ENCODE measurements around the gene KIDINS220. TPM values are rescaled to one million over a fixed set of nuclear protein-coding genes. Genes with fewer than 3 reads are reported as not detected.

Gene KIDINS220
- total and polyA plus RNA-seq, 2 donors: 19.3 to 34.7 TPM

DNA sequence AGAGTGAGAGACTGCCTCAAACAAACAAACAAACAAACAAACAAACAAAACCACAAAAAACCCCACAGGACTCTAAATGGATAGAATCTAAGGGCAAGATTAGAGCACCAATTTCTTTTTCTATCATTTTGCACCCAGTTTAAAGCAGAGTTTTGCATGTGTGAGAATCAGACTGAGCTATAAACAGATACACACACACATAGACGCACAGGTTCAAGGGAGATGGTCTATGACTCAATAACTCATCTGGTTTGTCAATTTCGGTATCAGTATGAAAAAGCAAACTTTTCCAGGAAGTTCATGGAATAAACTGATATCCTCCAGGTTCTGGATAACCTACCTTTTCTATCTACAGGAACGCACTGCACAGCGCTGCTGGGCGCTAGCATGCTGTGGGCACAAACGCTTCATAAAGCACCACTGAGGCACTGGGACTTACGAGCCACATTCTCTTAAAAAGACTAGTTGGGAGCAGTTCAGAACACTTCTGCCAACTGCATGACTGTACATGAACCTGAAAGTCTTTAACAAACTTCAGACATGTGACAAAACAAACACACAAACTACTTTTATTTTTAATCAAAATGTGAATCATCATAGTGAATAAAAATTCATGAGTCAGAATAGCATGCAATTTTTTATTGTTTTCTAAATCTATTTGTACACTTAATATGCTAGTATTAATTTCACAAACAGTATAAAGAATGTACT is 109.0 kb downstream of the KIDINS220 start:
- no peaks in the 10 kb centered on the region for H3K27me3 ChIP-seq (ENCODE audit: control insufficient read depth in 2 of 2, insufficient read depth in 1 of 2, low read length in 1 of 2)
- H3K9me3 ChIP-seq (ENCODE audit: control insufficient read depth in 2 of 2, insufficient read depth in 1 of 2, low read length in 1 of 2): no peaks in the 10 kb centered on the region
- no peak overlapping the region for H3K4me3 ChIP-seq (ENCODE audit: low read length in 2 of 2)
- H3K36me3 ChIP-seq (ENCODE audit: control insufficient read depth in 2 of 2, insufficient read depth in 2 of 2, low read length in 1 of 2): peaks cover 39 to 40% of the 10 kb centered on the region in 2 donors
- H3K4me1 ChIP-seq (ENCODE audit: control insufficient read depth in 2 of 2, insufficient read depth in 2 of 2, low read length in 2 of 2): no peaks in the 10 kb centered on the region
- DNase-seq (ENCODE audit: low read depth in 6 of 9, low spot score in 9 of 9): no peak
- H3K27ac ChIP-seq (ENCODE audit: low read depth in 1 of 2, low read length in 1 of 2): no peak overlapping the region
- 98% methylated on average over 7 of the region's 7 CpGs for WGBS

- DNase-seq (ENCODE audit: low read depth in 6 of 9, low spot score in 9 of 9): no peak
- WGBS: 98% methylated on average over 7 of the region's 7 CpGs
- peaks cover 17 to 20% of the 10 kb centered on the region in 2 donors for H3K36me3 ChIP-seq (ENCODE audit: control insufficient read depth in 2 of 2, insufficient read depth in 2 of 2, low read length in 1 of 2)
- no peaks in the 10 kb centered on the region for H3K4me1 ChIP-seq (ENCODE audit: control insufficient read depth in 2 of 2, insufficient read depth in 2 of 2, low read length in 2 of 2)
- no peaks in the 10 kb centered on the region for H3K27me3 ChIP-seq (ENCODE audit: control insufficient read depth in 2 of 2, insufficient read depth in 1 of 2, low read length in 1 of 2)
- H3K4me3 ChIP-seq (ENCODE audit: low read length in 2 of 2): no peak overlapping the region
- H3K27ac ChIP-seq (ENCODE audit: low read depth in 1 of 2, low read length in 1 of 2): no peak overlapping the region
- no peaks in the 10 kb centered on the region for H3K9me3 ChIP-seq (ENCODE audit: control insufficient read depth in 2 of 2, insufficient read depth in 1 of 2, low read length in 1 of 2)
Measured at GRCh38 chr2:8725838-8726237, 111.6 kb downstream of the KIDINS220 start.

GRCh38 chr2:8722986-8723385 is 114.4 kb downstream of the KIDINS220 start:
- no peaks in the 10 kb centered on the region for H3K27me3 ChIP-seq (ENCODE audit: control insufficient read depth in 2 of 2, insufficient read depth in 1 of 2, low read length in 1 of 2)
- 97% methylated on average over 10 of the region's 10 CpGs for WGBS
- peaks cover 2 to 6% of the 10 kb centered on the region in 2 donors for H3K36me3 ChIP-seq (ENCODE audit: control insufficient read depth in 2 of 2, insufficient read depth in 2 of 2, low read length in 1 of 2)
- no peak for DNase-seq (ENCODE audit: low read depth in 6 of 9, low spot score in 9 of 9)
- no peak overlapping the region for H3K4me3 ChIP-seq (ENCODE audit: low read length in 2 of 2)
- no peaks in the 10 kb centered on the region for H3K9me3 ChIP-seq (ENCODE audit: control insufficient read depth in 2 of 2, insufficient read depth in 1 of 2, low read length in 1 of 2)
- H3K27ac ChIP-seq (ENCODE audit: low read depth in 1 of 2, low read length in 1 of 2): no peak overlapping the region
- no peaks in the 10 kb centered on the region for H3K4me1 ChIP-seq (ENCODE audit: control insufficient read depth in 2 of 2, insufficient read depth in 2 of 2, low read length in 2 of 2)

- H3K36me3 ChIP-seq (ENCODE audit: control insufficient read depth in 2 of 2, insufficient read depth in 2 of 2, low read length in 1 of 2): peaks cover 1 to 2% of the 10 kb centered on the region in 2 donors
- H3K4me3 ChIP-seq (ENCODE audit: low read length in 2 of 2): no peak overlapping the region
- DNase-seq (ENCODE audit: low read depth in 6 of 9, low spot score in 9 of 9): no peak
- H3K4me1 ChIP-seq (ENCODE audit: control insufficient read depth in 2 of 2, insufficient read depth in 2 of 2, low read length in 2 of 2): no peaks in the 10 kb centered on the region
- no peaks in the 10 kb centered on the region for H3K27me3 ChIP-seq (ENCODE audit: control insufficient read depth in 2 of 2, insufficient read depth in 1 of 2, low read length in 1 of 2)
- 99% methylated on average over 3 of the region's 3 CpGs for WGBS
- H3K9me3 ChIP-seq (ENCODE audit: control insufficient read depth in 2 of 2, insufficient read depth in 1 of 2, low read length in 1 of 2): no peaks in the 10 kb centered on the region
- no peak overlapping the region for H3K27ac ChIP-seq (ENCODE audit: low read depth in 1 of 2, low read length in 1 of 2)
Measured at GRCh38 chr2:8721410-8721809, 116.0 kb downstream of the KIDINS220 start.

- Histone ChIP-seq H3K36me3 (ENCODE audit: control insufficient read depth in 2 of 2, insufficient read depth in 2 of 2, low read length in 1 of 2) (no peaks in the 10 kb centered on the region), H3K27ac (ENCODE audit: low read depth in 1 of 2, low read length in 1 of 2) (no peak overlapping the region)
- WGBS: 96% methylated on average over 3 of the region's 3 CpGs
Measured at GRCh38 chr2:8720741-8721140, 116.7 kb downstream of the KIDINS220 start.

DNA sequence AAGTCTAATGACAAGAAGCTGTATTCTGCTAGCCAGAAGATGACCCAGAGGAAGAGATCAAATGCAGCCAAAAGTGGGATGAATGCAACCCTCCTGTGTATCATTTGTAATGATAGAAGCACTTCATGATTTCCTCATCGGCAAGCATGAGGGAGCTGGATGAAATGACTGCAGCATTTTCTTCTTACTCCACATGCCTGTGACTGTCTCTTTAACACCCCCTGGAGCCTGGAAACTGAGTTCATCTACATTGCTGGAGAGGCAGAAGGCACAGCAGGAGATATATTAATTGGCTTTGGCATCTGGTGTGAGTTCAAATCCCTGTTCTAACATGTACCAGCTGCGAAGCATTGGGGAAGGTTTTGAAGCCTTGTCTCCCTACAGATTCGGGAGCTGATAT is 117.9 kb downstream of the KIDINS220 start:
- Histone ChIP-seq H3K36me3 (ENCODE audit: control insufficient read depth in 2 of 2, insufficient read depth in 2 of 2, low read length in 1 of 2) (no peaks in the 10 kb centered on the region), H3K9me3 (ENCODE audit: control insufficient read depth in 2 of 2, insufficient read depth in 1 of 2, low read length in 1 of 2) (no peaks in the 10 kb centered on the region), H3K4me3 (ENCODE audit: low read length in 2 of 2) (no peak overlapping the region), H3K27ac (ENCODE audit: low read depth in 1 of 2, low read length in 1 of 2) (no peak overlapping the region), H3K4me1 (ENCODE audit: control insufficient read depth in 2 of 2, insufficient read depth in 2 of 2, low read length in 2 of 2) (no peaks in the 10 kb centered on the region), H3K27me3 (ENCODE audit: control insufficient read depth in 2 of 2, insufficient read depth in 1 of 2, low read length in 1 of 2) (no peaks in the 10 kb centered on the region)
- DNase-seq (ENCODE audit: low read depth in 6 of 9, low spot score in 9 of 9): no peak
- WGBS: 97% methylated on average over 3 of the region's 3 CpGs

More at GRCh38 chr2:8720741-8721140, 116.7 kb downstream of the KIDINS220 start:
- Histone ChIP-seq H3K9me3 (ENCODE audit: control insufficient read depth in 2 of 2, insufficient read depth in 1 of 2, low read length in 1 of 2) (no peaks in the 10 kb centered on the region), H3K4me3 (ENCODE audit: low read length in 2 of 2) (no peak overlapping the region), H3K27me3 (ENCODE audit: control insufficient read depth in 2 of 2, insufficient read depth in 1 of 2, low read length in 1 of 2) (no peaks in the 10 kb centered on the region), H3K4me1 (ENCODE audit: control insufficient read depth in 2 of 2, insufficient read depth in 2 of 2, low read length in 2 of 2) (no peaks in the 10 kb centered on the region)
- no peak for DNase-seq (ENCODE audit: low read depth in 6 of 9, low spot score in 9 of 9)

GRCh38 chr2:8714971-8715370 is 122.4 kb downstream of the KIDINS220 start:
- H3K27ac ChIP-seq (ENCODE audit: low read depth in 1 of 2, low read length in 1 of 2): no peak overlapping the region
- H3K27me3 ChIP-seq (ENCODE audit: control insufficient read depth in 2 of 2, insufficient read depth in 1 of 2, low read length in 1 of 2): no peaks in the 10 kb centered on the region
- no peak overlapping the region for H3K4me3 ChIP-seq (ENCODE audit: low read length in 2 of 2)
- 94% methylated on average over 5 of the region's 5 CpGs for WGBS
- no peaks in the 10 kb centered on the region for H3K4me1 ChIP-seq (ENCODE audit: control insufficient read depth in 2 of 2, insufficient read depth in 2 of 2, low read length in 2 of 2)
- no peaks in the 10 kb centered on the region for H3K36me3 ChIP-seq (ENCODE audit: control insufficient read depth in 2 of 2, insufficient read depth in 2 of 2, low read length in 1 of 2)
- no peaks in the 10 kb centered on the region for H3K9me3 ChIP-seq (ENCODE audit: control insufficient read depth in 2 of 2, insufficient read depth in 1 of 2, low read length in 1 of 2)
- no peak for DNase-seq (ENCODE audit: low read depth in 6 of 9, low spot score in 9 of 9)

- no peak overlapping the region for H3K27ac ChIP-seq (ENCODE audit: low read depth in 1 of 2, low read length in 1 of 2)
- 96% methylated on average over 7 of the region's 7 CpGs for WGBS
- DNase-seq (ENCODE audit: low read depth in 6 of 9, low spot score in 9 of 9): no peak
- no peaks in the 10 kb centered on the region for H3K36me3 ChIP-seq (ENCODE audit: control insufficient read depth in 2 of 2, insufficient read depth in 2 of 2, low read length in 1 of 2)
- no peaks in the 10 kb centered on the region for H3K9me3 ChIP-seq (ENCODE audit: control insufficient read depth in 2 of 2, insufficient read depth in 1 of 2, low read length in 1 of 2)
- H3K27me3 ChIP-seq (ENCODE audit: control insufficient read depth in 2 of 2, insufficient read depth in 1 of 2, low read length in 1 of 2): no peaks in the 10 kb centered on the region
- H3K4me1 ChIP-seq (ENCODE audit: control insufficient read depth in 2 of 2, insufficient read depth in 2 of 2, low read length in 2 of 2): no peaks in the 10 kb centered on the region
- no peak overlapping the region for H3K4me3 ChIP-seq (ENCODE audit: low read length in 2 of 2)
Measured at GRCh38 chr2:8714283-8714682, 123.1 kb downstream of the KIDINS220 start.

DNA sequence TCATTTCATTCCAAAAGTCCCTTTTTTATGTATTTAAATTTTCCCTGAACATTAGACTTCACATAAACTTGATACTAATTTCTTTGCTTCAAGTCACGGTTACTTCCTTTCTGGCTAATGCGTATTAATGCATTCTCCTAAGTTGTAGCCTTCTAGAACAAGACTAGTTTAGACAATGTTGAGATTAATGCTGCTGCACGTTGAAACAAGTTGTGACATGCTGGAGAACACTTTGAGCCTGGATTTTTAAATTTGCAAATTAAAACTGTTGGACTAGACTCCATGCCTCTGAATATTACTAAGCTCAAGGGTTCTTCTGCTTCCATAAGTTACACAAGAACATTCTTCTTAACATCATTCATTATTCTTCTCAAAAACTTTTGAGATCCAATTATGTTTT is 126.5 kb downstream of the KIDINS220 start:
- Histone ChIP-seq H3K27me3 (ENCODE audit: control insufficient read depth in 2 of 2, insufficient read depth in 1 of 2, low read length in 1 of 2) (no peaks in the 10 kb centered on the region), H3K9me3 (ENCODE audit: control insufficient read depth in 2 of 2, insufficient read depth in 1 of 2, low read length in 1 of 2) (no peaks in the 10 kb centered on the region), H3K36me3 (ENCODE audit: control insufficient read depth in 2 of 2, insufficient read depth in 2 of 2, low read length in 1 of 2) (no peaks in the 10 kb centered on the region), H3K4me3 (ENCODE audit: low read length in 2 of 2) (no peak overlapping the region), H3K4me1 (ENCODE audit: control insufficient read depth in 2 of 2, insufficient read depth in 2 of 2, low read length in 2 of 2) (no peaks in the 10 kb centered on the region), H3K27ac (ENCODE audit: low read depth in 1 of 2, low read length in 1 of 2) (no peak overlapping the region)
- peak in 1 of 9 donors; percentile 8 for DNase-seq (ENCODE audit: low read depth in 6 of 9, low spot score in 9 of 9)
- 90% methylated on average over 3 of the region's 3 CpGs for WGBS

Measured in thymus (tissue), 11 donors.